GM18951 (cell line): ENCODE results near the gene OR8B12.

Experiments used
- POLR2A ChIP-seq: IDR thresholded peaks from 4 replicates; pipeline ENCODE4 v1.6.1; 2011; ENCODE audit warnings: mild to moderate bottlenecking; ENCODE audit not compliant: insufficient read length, insufficient read depth; ENCODE audit errors: extremely low read depth
- in situ Hi-C: fragments of 300-500 bp; cut with MboI; formaldehyde crosslinking; loops from one replicate; pipeline ENCODE4 v1.12.0; 2022; ENCODE audit warnings: low sequenced_read_pairs, mixed read lengths, inconsistent platforms; ENCODE audit not compliant: unreplicated experiment

Gene OR8B12

DNA sequence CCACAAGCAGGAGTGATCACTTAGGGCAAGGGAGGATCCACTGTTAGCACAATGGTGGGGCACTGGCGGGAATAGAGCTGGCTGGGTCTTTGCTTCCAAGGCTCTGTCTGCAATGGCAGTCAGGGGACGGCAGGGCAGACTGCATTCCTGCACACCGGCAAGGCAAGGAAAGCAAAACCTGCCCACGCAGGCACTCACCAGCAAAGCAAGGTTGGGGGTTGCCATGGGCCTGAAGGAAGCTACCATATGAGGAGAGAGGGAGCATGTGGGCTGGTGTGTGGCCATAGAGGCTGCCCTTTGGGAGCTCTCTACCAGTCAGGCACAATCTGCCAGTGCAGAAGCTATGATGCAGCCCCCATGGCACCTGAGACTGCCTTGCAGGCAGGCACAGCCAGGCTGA is 33.2 kb downstream of the OR8B12 start:
- no peak for TF ChIP-seq POLR2A
- in situ Hi-C loops, result no loop called here

- no peak for TF ChIP-seq POLR2A
- in situ Hi-C loops, result no loop called here
Measured at GRCh38 chr11:124499711-124500110, 43.7 kb downstream of the OR8B12 start.

GRCh38 chr11:124493016-124493655 is 50.3 kb downstream of the OR8B12 start:
- no peak for TF ChIP-seq POLR2A
- in situ Hi-C loops, result no loop called here
